IMR-90 (cell line): Measurements from ENCODE around the gene NOL4L. TPM values are rescaled to one million over a fixed set of nuclear protein-coding genes. Genes with fewer than 3 reads are reported as not detected.
A peak's percentile ranks its signal among the peaks of the same experiment; 100 is the strongest.

Experiments used
- ATAC-seq: fragments of 200-7000 bp; cut with Tn5 transposase; 2 replicates; pipeline ENCODE4 v1.9.1; 2020; ENCODE audit warnings: low read depth, mild to moderate bottlenecking, moderate library complexity
- BruUV-seq: library from RNA; stranded (reverse); fragments of 400-500 nt; replicated peaks from 2 replicates; lab custom pipeline; 2021; lab: Mats Ljungman, UMichigan
- CTCF ChIA-PET: fragments of 300-600 bp; formaldehyde crosslinking; extraction: SDS; loops from one replicate; lab custom pipeline; 2021; ENCODE audit warnings: antibody characterized with exemption; lab: Yijun Ruan, JAX
- POLR2A ChIA-PET: fragments of 300-600 bp; sonication (Branson Sonifier 250); formaldehyde crosslinking; loops from one replicate; lab custom pipeline; 2022; ENCODE audit warnings: antibody characterized with exemption; ENCODE audit not compliant: unreplicated experiment; lab: Charles Lee
- DNase-seq: peaks from one replicate; pipeline ENCODE4 v3.0.0; 2013
- H2AFZ ChIP-seq: replicated peaks from 2 replicates; pipeline ENCODE3; 2013; ENCODE audit warnings: low read length, mild to moderate bottlenecking; ENCODE audit not compliant: poor library complexity
- H2AK5ac ChIP-seq: 2 replicates; pipeline ENCODE4 v1.6.1; 2013; ENCODE audit warnings: low read depth, low read length, inconsistent platforms
- H2AK9ac ChIP-seq: replicated peaks from 2 replicates; pipeline ENCODE3; 2013; ENCODE audit warnings: mild to moderate bottlenecking, low read depth, low read length, moderate library complexity; ENCODE audit not compliant: poor library complexity
- H2BK120ac ChIP-seq: 2 replicates; pipeline ENCODE4 v1.6.1; 2013; ENCODE audit warnings: low read depth, low read length, inconsistent platforms
- H2BK15ac ChIP-seq: 3 replicates; pipeline ENCODE4 v1.6.1; 2013; ENCODE audit warnings: low read depth, low read length, inconsistent platforms
- H2BK20ac ChIP-seq: 2 replicates; pipeline ENCODE4 v1.6.1; 2013; ENCODE audit warnings: low read depth, mild to moderate bottlenecking, inconsistent platforms, low read length, moderate library complexity
- H2BK5ac ChIP-seq: 2 replicates; pipeline ENCODE4 v1.6.1; 2013; ENCODE audit warnings: mild to moderate bottlenecking, low read depth, low read length, inconsistent platforms; ENCODE audit not compliant: poor library complexity, severe bottlenecking
- H3K14ac ChIP-seq: replicated peaks from 2 replicates; pipeline ENCODE4 v1.6.1; 2013; ENCODE audit warnings: low read depth, low read length, inconsistent platforms
- H3K18ac ChIP-seq: 2 replicates; pipeline ENCODE4 v1.6.1; 2013; ENCODE audit warnings: low read depth, low read length, control low read depth
- H3K23ac ChIP-seq: 2 replicates; pipeline ENCODE4 v1.6.1; 2013; ENCODE audit warnings: low read depth, low read length, inconsistent platforms
- H3K27ac ChIP-seq: 2 replicates; pipeline ENCODE4 v1.5.1; 2013; ENCODE audit warnings: mild to moderate bottlenecking, control low read depth, low read length; ENCODE audit not compliant: insufficient read depth
- H3K27me3 ChIP-seq: 2 replicates; pipeline ENCODE4 v1.6.1; 2013; ENCODE audit warnings: low read length; ENCODE audit not compliant: control insufficient read depth, insufficient read depth
- H3K36me3 ChIP-seq: 2 replicates; pipeline ENCODE4 v1.6.1; 2013; ENCODE audit warnings: low read length, mixed read lengths; ENCODE audit not compliant: control insufficient read depth, insufficient read depth
- H3K4ac ChIP-seq: 2 replicates; pipeline ENCODE4 v1.6.1; 2013; ENCODE audit warnings: low read depth, low read length, inconsistent platforms
- H3K4me1 ChIP-seq: 2 replicates; pipeline ENCODE4 v1.6.1; 2013; ENCODE audit warnings: low read length, mixed read lengths; ENCODE audit not compliant: control insufficient read depth, insufficient read depth
- H3K4me2 ChIP-seq: 2 replicates; pipeline ENCODE4 v1.6.1; 2013; ENCODE audit warnings: low read depth, mild to moderate bottlenecking, control low read depth, low read length, moderate library complexity
- H3K4me3 ChIP-seq: 2 replicates; pipeline ENCODE4 v1.5.1; 2013; ENCODE audit warnings: low read depth, mild to moderate bottlenecking, control low read depth, low read length, moderate library complexity; ENCODE audit not compliant: insufficient read depth
- H3K56ac ChIP-seq: 2 replicates; pipeline ENCODE4 v1.6.1; 2013; ENCODE audit warnings: low read length, inconsistent platforms; ENCODE audit not compliant: insufficient read depth; ENCODE audit errors: extremely low read depth
- H3K79me1 ChIP-seq, 2 experiments: 2 replicates each; pipeline ENCODE4 v1.6.1; 2013; ENCODE audit warnings: low read length in 2 of 2, inconsistent platforms in 1 of 2, low read depth in 1 of 2
- H3K9ac ChIP-seq: 2 replicates; pipeline ENCODE4 v1.6.1; 2013; ENCODE audit warnings: low read depth, low read length, control low read depth
- H3K9me1 ChIP-seq: 2 replicates; pipeline ENCODE4 v1.6.1; 2013; ENCODE audit warnings: low read length, inconsistent platforms; ENCODE audit not compliant: insufficient read depth
- H3K9me3 ChIP-seq: 2 replicates; pipeline ENCODE4 v1.6.1; 2013; ENCODE audit warnings: low read length; ENCODE audit not compliant: control insufficient read depth, insufficient read depth
- H4K20me1 ChIP-seq: 2 replicates; pipeline ENCODE4 v1.6.1; 2013; ENCODE audit warnings: low read length, inconsistent platforms; ENCODE audit not compliant: insufficient read depth
- H4K5ac ChIP-seq: 2 replicates; pipeline ENCODE4 v1.6.1; 2013; ENCODE audit warnings: mild to moderate bottlenecking, low read depth, low read length, control low read depth
- H4K8ac ChIP-seq, 2 experiments: 2 replicates each; pipeline ENCODE4 v1.6.1; 2013; ENCODE audit warnings: low read depth in 2 of 2, low read length in 2 of 2, control low read depth in 1 of 2, inconsistent platforms in 1 of 2
- H4K91ac ChIP-seq: 2 replicates; pipeline ENCODE4 v1.6.1; 2013; ENCODE audit warnings: low read depth, low read length, inconsistent platforms; ENCODE audit not compliant: insufficient read depth
- FOS ChIP-seq: fragments of 150-350 bp; IDR thresholded peaks from 2 replicates; pipeline ENCODE4 v1.6.1; 2016; ENCODE audit warnings: low read depth, low read length
- MAFK ChIP-seq: IDR thresholded peaks from 2 replicates; pipeline ENCODE4 v1.6.1; 2012; ENCODE audit warnings: low read depth, low read length, improper control_type of control experiment
- MAZ ChIP-seq: IDR thresholded peaks from 2 replicates; pipeline ENCODE4 v1.6.1; 2012; ENCODE audit warnings: low read depth, mild to moderate bottlenecking, low read length, improper control_type of control experiment, moderate library complexity, borderline replicate concordance
- NFE2L2 ChIP-seq: fragments of 150-350 bp; IDR thresholded peaks from 2 replicates; pipeline ENCODE4 v1.6.1; 2016; ENCODE audit warnings: low read depth, mild to moderate bottlenecking, low read length
- POLR2A ChIP-seq: IDR thresholded peaks from 2 replicates; pipeline ENCODE4 v1.6.1; 2012; ENCODE audit warnings: mild to moderate bottlenecking, low read depth, low read length
- RAD21 ChIP-seq: IDR thresholded peaks from 2 replicates; pipeline ENCODE4 v1.6.1; 2012; ENCODE audit warnings: low read length, improper control_type of control experiment
- WGBS, 2 experiments: methylation state at CpG; one replicate each; pipeline versions ENCODE4 v1.1.5 to v1.1.7; 2013; ENCODE audit warnings: missing lambda C conversion rate in 2 of 2; ENCODE audit not compliant: insufficient read length in 1 of 2; ENCODE audit errors: extremely low coverage in 2 of 2; 5-methylcytosine and 5-hydroxymethylcytosine counted together
- dilution Hi-C: fragments of 300-500 bp; cut with HindIII; formaldehyde crosslinking; loops from one replicate; pipeline ENCODE4 v1.14.3; 2018; ENCODE audit warnings: low sequenced_read_pairs; ENCODE audit not compliant: unreplicated experiment
- in situ Hi-C: fragments of 300-500 bp; cut with MboI; formaldehyde crosslinking; loops from 3 replicates; pipeline ENCODE4 v1.14.3; 2019; ENCODE audit warnings: low sequenced_read_pairs, inconsistent platforms, mixed read lengths
- intact Hi-C: fragments of 100-400 bp; cut with micrococcal nuclease; formaldehyde crosslinking; loops from 2 replicates; pipeline ENCODE4 v1.10.0; 2022
- polyA plus RNA-seq, 3 experiments: library from polyadenylated mRNA; depleted of rRNA; stranded (reverse); fragments of >200 nt; gene quantifications; 2 replicates each; pipeline ENCODE4 v1.2.3, GENCODE V29; 2012; ENCODE audit warnings: low replicate concordance in 1 of 3
- total RNA-seq: library from RNA; depleted of rRNA; stranded (reverse); fragments of >200 nt; gene quantifications from 2 replicates; pipeline ENCODE4 v1.2.3, GENCODE V29; 2012

The NOL4L gene
- total and polyA plus RNA-seq, 2 of the 4 experiments (the other 2 are of a cell fraction) = 4.7 to 13.3 TPM

GRCh38 chr20:32429745-32430360, 155.3 kb downstream of the NOL4L start:
- peak; percentile 65 for ATAC-seq
- no peak overlapping the region for H3K18ac ChIP-seq
- no peak for DNase-seq
- H3K27ac ChIP-seq = no peak overlapping the region
- ChIA-PET CTCF (no interaction called here), POLR2A (no interaction called here)
- no peaks in the 10 kb centered on the region for H3K9me3 ChIP-seq
- H2BK5ac ChIP-seq = no peak overlapping the region
- no peak overlapping the region for H2AK5ac ChIP-seq
- TF ChIP-seq MAZ (no peak), MAFK (no peak), POLR2A (no peak), NFE2L2 (no peak), RAD21 (no peak), FOS (no peak)
- no peak overlapping the region for H3K23ac ChIP-seq
- no peak overlapping the region for H2BK120ac ChIP-seq
- H3K9ac ChIP-seq = no peak overlapping the region
- intact Hi-C loops = no loop called here
- H2BK20ac ChIP-seq = no peak overlapping the region
- H2AFZ ChIP-seq = no peak overlapping the region
- peaks cover 48% of the 10 kb centered on the region for H4K20me1 ChIP-seq
- no peak overlapping the region for H2BK15ac ChIP-seq
- in situ Hi-C loops = no loop called here
- no peak overlapping the region for H3K4me2 ChIP-seq
- 98% methylated on average over 8 of the region's 16 CpGs; no CpG with 5 or more reads in 1 of the 2 experiments for WGBS, 2 experiments
- peaks cover 39 to 62% of the 10 kb centered on the region in 2 experiments for H3K79me1 ChIP-seq
- no peak overlapping the region for H4K5ac ChIP-seq
- peaks cover 16% of the 10 kb centered on the region for H3K9me1 ChIP-seq
- H3K27me3 ChIP-seq = no peaks in the 10 kb centered on the region
- no peak overlapping the region for H4K91ac ChIP-seq
- no peak overlapping the region for H3K56ac ChIP-seq
- BruUV-seq = no TSS peak
- H3K4ac ChIP-seq = no peak overlapping the region
- H4K8ac ChIP-seq = no peak overlapping the region
- H3K4me3 ChIP-seq = no peak overlapping the region
- H3K4me1 ChIP-seq = no peaks in the 10 kb centered on the region
- no peak overlapping the region for H3K14ac ChIP-seq
- H3K36me3 ChIP-seq = peaks cover 46% of the 10 kb centered on the region
- H2AK9ac ChIP-seq = no peak overlapping the region
- dilution Hi-C loops = no loop called here
